ENCODE measurements around the gene ZC3H4.

GRCh38 chr19:47134545-47134944 is 21.0 kb upstream of the ZC3H4 start:
- TF ChIP-seq CTCF (conservative IDR thresholded peaks at IDR 0.05; ENCODE audit: low read depth, low read length) (no peak), EZH2 (IDR thresholded peaks at IDR 0.05; ENCODE audit: borderline replicate concordance, low read depth, low read length, poor library complexity, severe bottlenecking) (no peak)

All from A673 (cell line).